Measurements from ENCODE around the gene ME3.

The ME3 gene

DNA sequence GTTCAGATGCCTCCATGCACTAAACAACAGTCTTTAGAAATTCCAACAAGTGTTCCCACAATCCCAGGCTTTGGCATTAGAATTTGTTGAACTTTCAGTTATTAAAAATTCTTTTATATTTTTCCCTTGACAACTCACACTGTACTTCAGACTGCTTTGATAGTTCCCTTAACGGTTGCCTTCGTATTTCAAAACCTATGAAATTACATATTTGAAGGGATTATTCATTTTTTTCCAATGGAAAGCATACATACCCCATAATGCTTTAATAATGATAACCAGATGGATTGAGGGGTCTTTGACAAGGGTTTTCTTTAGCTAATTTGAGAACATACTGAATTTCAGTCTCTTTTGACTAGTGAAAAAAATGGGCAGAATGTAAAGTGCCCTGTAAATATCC is 76.5 kb downstream of the ME3 start:
- TF ChIP-seq, protein P1, sequence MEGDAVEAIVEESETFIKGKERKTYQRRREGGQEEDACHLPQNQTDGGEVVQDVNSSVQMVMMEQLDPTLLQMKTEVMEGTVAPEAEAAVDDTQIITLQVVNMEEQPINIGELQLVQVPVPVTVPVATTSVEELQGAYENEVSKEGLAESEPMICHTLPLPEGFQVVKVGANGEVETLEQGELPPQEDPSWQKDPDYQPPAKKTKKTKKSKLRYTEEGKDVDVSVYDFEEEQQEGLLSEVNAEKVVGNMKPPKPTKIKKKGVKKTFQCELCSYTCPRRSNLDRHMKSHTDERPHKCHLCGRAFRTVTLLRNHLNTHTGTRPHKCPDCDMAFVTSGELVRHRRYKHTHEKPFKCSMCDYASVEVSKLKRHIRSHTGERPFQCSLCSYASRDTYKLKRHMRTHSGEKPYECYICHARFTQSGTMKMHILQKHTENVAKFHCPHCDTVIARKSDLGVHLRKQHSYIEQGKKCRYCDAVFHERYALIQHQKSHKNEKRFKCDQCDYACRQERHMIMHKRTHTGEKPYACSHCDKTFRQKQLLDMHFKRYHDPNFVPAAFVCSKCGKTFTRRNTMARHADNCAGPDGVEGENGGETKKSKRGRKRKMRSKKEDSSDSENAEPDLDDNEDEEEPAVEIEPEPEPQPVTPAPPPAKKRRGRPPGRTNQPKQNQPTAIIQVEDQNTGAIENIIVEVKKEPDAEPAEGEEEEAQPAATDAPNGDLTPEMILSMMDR (IDR thresholded peaks at IDR 0.05), result no peak
- no peaks in the 10 kb centered on the region for H3K36me3 ChIP-seq
- intact Hi-C loops (cut with DNase I; ENCODE audit: low total_unique reads), result no loop called here
- no peaks in the 10 kb centered on the region for H3K27me3 ChIP-seq
- no peaks in the 10 kb centered on the region for H3K9me3 ChIP-seq
- DNase-seq, result no peak
- no peak overlapping the region for H3K27ac ChIP-seq
- H3K4me1 ChIP-seq, result peaks cover 0 to 37% (median 20%) of the 10 kb centered on the region in 4 donors
- H3K4me3 ChIP-seq, result no peak overlapping the region

DNA sequence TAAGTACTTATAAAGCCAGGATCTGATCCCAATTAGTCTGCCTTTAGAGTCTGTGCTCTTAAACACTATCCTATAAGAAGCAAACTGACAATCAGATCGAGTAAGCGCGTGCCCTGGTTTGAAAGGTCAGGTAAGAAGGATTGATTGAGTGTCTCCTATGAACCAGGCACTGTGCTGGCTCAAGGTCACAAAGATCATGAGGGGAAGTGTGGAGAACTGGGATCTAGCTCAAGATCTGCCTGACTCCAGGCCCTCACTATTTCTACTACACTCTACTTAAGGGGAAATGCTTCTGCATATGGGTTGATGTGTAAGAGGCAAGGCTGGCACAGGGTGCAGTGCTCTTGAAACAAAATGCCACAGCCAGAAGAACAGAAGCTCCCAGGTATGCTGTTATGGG is 77.0 kb downstream of the ME3 start:
- Histone ChIP-seq H3K4me3 (no peak overlapping the region), H3K36me3 (no peaks in the 10 kb centered on the region), H3K9me3 (no peaks in the 10 kb centered on the region), H3K27ac (no peak overlapping the region), H3K27me3 (no peaks in the 10 kb centered on the region), H3K4me1 (peaks cover 0 to 41% (median 22%) of the 10 kb centered on the region in 4 donors)
- TF ChIP-seq, protein P1 (IDR thresholded peaks at IDR 0.05), result no peak
- DNase-seq, result no peak
- intact Hi-C loops (cut with DNase I; ENCODE audit: low total_unique reads), result no loop called here

DNA sequence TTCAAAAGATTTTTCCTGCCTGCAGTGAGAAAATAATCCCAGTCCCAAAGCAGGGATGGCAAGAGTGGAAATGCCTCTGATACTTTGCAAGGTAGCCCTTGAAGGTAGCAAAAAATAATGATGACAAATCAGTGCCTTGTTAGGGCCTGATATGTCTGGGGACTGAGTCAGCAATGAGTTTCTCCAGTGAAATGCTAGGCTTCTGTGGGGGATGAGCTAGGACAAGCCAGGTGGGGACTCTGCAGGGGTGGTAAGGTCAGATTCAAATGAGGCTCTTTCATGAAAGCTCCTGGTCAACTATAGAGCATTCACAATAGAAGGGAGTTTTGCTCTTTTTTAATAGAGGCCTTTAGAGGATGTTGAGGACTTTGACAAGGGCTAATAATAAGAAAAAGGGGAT is 77.7 kb downstream of the ME3 start:
- DNase-seq, result no peak
- intact Hi-C loops (cut with DNase I; ENCODE audit: low total_unique reads), result no loop called here
- Histone ChIP-seq H3K27me3 (no peaks in the 10 kb centered on the region), H3K4me3 (no peak overlapping the region), H3K4me1 (peaks cover 0 to 42% (median 23%) of the 10 kb centered on the region in 4 donors), H3K9me3 (no peaks in the 10 kb centered on the region), H3K27ac (no peak overlapping the region), H3K36me3 (no peaks in the 10 kb centered on the region)
- TF ChIP-seq, protein P1 (IDR thresholded peaks at IDR 0.05), result no peak

DNA sequence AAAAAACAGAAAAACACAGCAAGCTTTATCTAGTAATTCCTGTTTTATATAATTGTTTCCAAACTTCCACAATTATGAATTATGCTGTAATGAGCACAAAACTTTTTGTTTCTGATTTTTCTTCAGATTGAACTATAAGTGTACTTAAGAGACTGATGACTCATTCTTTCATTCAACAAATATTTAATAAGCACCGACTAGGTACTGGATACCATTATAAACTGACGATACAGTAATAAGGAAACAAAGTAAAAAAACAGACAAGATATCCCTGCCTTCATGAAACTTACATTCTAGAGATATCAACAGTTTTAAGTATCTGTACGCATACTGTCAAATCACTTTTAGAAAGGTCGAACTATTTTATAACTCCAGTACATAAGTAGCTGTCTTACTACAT is 78.6 kb downstream of the ME3 start:
- Histone ChIP-seq H3K27ac (no peak overlapping the region), H3K4me1 (peaks cover 0 to 51% (median 24%) of the 10 kb centered on the region in 4 donors)
- intact Hi-C loops (cut with DNase I; ENCODE audit: low total_unique reads), result no loop called here

DNA sequence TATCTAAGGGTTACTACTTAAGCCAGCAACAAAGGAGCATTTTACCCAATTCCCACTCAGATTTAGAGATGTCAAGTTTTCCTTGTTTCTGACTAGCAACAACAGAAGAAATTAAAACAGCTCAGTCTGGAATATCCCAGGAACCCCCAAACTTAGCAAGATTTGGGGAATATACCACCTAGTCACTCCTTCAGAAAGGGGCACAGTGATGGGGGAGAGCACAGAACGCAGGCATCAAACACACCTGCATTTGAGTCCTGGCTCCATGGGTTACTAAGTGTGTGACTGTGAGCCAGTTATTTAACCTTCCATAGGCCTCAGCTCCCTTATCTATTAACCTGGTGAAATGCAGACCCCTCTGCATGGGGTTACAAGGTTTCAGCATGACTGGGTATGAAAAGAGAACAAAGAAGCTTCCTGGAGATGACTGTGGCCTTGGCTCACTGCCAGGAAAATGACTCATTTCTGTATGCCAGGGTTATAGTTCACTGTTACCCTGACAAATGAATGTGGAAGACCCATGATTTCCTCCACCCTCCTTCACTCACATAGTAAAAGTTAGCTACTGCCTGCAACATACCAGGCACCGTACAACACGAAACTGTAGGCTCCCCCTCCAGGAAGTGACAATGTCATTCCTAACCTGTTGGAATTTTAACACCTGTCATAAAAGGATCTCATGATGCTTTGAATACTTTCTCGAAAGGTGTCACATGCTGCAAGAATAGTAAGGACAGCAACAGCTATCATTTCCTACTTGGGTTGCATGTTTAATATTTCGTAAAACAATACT is 79.6 kb downstream of the ME3 start:
- peak overlapping the region in 1 of 2 donors; percentile 8 for H3K27ac ChIP-seq
- intact Hi-C loops (cut with DNase I; ENCODE audit: low total_unique reads), result no loop called here
- no peak overlapping the region for H3K4me3 ChIP-seq
- TF ChIP-seq, protein P1 (IDR thresholded peaks at IDR 0.05), result no peak
- H3K9me3 ChIP-seq, result no peaks in the 10 kb centered on the region
- H3K4me1 ChIP-seq, result peaks cover 0 to 58% (median 30%) of the 10 kb centered on the region in 4 donors
- H3K36me3 ChIP-seq, result no peaks in the 10 kb centered on the region
- DNase-seq, result peak; percentile 60 to 73
- H3K27me3 ChIP-seq, result no peaks in the 10 kb centered on the region

More for the DNA sequence above, 78.6 kb downstream of the ME3 start:
- Histone ChIP-seq H3K36me3 (no peaks in the 10 kb centered on the region), H3K4me3 (no peak overlapping the region), H3K9me3 (no peaks in the 10 kb centered on the region), H3K27me3 (no peaks in the 10 kb centered on the region)
- TF ChIP-seq, protein P1 (IDR thresholded peaks at IDR 0.05), result no peak
- DNase-seq, result no peak
